Measurements from ENCODE around the gene LAD1. TPM values are rescaled to one million over a fixed set of nuclear protein-coding genes. Genes with fewer than 3 reads are reported as not detected.

LAD1 gene
- total RNA-seq, 1 donor from 2014 or later = not detected

GRCh38 chr1:201436969-201437368 lies 37.8 kb upstream of the LAD1 start:
- H3K27me3 Mint-ChIP-seq (ENCODE audit: low read depth) = peaks cover 5% of the 10 kb centered on the region
- H3K4me3 Mint-ChIP-seq = no peak overlapping the region
- no peak for DNase-seq (ENCODE audit: low read depth, low spot score)
- no peak for TF ChIP-seq CTCF (conservative IDR thresholded peaks at IDR 0.05)
- H3K9me3 Mint-ChIP-seq = peaks cover 10% of the 10 kb centered on the region
- peaks cover 2% of the 10 kb centered on the region for H3K36me3 Mint-ChIP-seq (ENCODE audit: low read depth)
- peaks cover 18% of the 10 kb centered on the region for H3K4me1 Mint-ChIP-seq
- H3K27ac Mint-ChIP-seq (ENCODE audit: unreplicated experiment) = no peak overlapping the region

- no peak for DNase-seq (ENCODE audit: low read depth, low spot score)
- H3K4me1 Mint-ChIP-seq = peaks cover 20% of the 10 kb centered on the region
- H3K27ac Mint-ChIP-seq (ENCODE audit: unreplicated experiment) = no peak overlapping the region
- H3K4me3 Mint-ChIP-seq = no peak overlapping the region
- peaks cover 5% of the 10 kb centered on the region for H3K27me3 Mint-ChIP-seq (ENCODE audit: low read depth)
- peaks cover 2% of the 10 kb centered on the region for H3K36me3 Mint-ChIP-seq (ENCODE audit: low read depth)
- no peak for TF ChIP-seq CTCF (conservative IDR thresholded peaks at IDR 0.05)
- peaks cover 9% of the 10 kb centered on the region for H3K9me3 Mint-ChIP-seq
Observed at GRCh38 chr1:201436393-201436792, 37.3 kb upstream of the LAD1 start.

GRCh38 chr1:201434266-201434665 lies 35.1 kb upstream of the LAD1 start:
- Mint-ChIP-seq H3K27ac (ENCODE audit: unreplicated experiment) (no peak overlapping the region), H3K4me1 (peaks cover 24% of the 10 kb centered on the region), H3K27me3 (ENCODE audit: low read depth) (peaks cover 5% of the 10 kb centered on the region), H3K9me3 (peaks cover 3% of the 10 kb centered on the region), H3K4me3 (no peak overlapping the region), H3K36me3 (ENCODE audit: low read depth) (peaks cover 2% of the 10 kb centered on the region)
- no peak for TF ChIP-seq CTCF (conservative IDR thresholded peaks at IDR 0.05)
- no peak for DNase-seq (ENCODE audit: low read depth, low spot score)

GRCh38 chr1:201433609-201434008 lies 34.5 kb upstream of the LAD1 start:
- Mint-ChIP-seq H3K27ac (ENCODE audit: unreplicated experiment) (no peak overlapping the region), H3K9me3 (peaks cover 3% of the 10 kb centered on the region), H3K27me3 (ENCODE audit: low read depth) (peaks cover 5% of the 10 kb centered on the region), H3K4me3 (no peak overlapping the region), H3K36me3 (ENCODE audit: low read depth) (peaks cover 2% of the 10 kb centered on the region), H3K4me1 (peaks cover 24% of the 10 kb centered on the region)
- TF ChIP-seq CTCF (conservative IDR thresholded peaks at IDR 0.05) = no peak
- no peak for DNase-seq (ENCODE audit: low read depth, low spot score)

GRCh38 chr1:201430776-201431175 lies 31.7 kb upstream of the LAD1 start:
- TF ChIP-seq CTCF (conservative IDR thresholded peaks at IDR 0.05) = no peak
- H3K27ac Mint-ChIP-seq (ENCODE audit: unreplicated experiment) = peak overlapping the region; percentile 43
- H3K4me1 Mint-ChIP-seq = peaks cover 11% of the 10 kb centered on the region
- H3K27me3 Mint-ChIP-seq (ENCODE audit: low read depth) = peaks cover 3% of the 10 kb centered on the region
- DNase-seq (ENCODE audit: low read depth, low spot score) = no peak
- H3K4me3 Mint-ChIP-seq = no peak overlapping the region
- H3K9me3 Mint-ChIP-seq = peaks cover 1% of the 10 kb centered on the region
- H3K36me3 Mint-ChIP-seq (ENCODE audit: low read depth) = peaks cover 2% of the 10 kb centered on the region
